C1 segment of cervical spinal cord (tissue), 14 donors: ENCODE results near the gene CHST11.
A peak's percentile ranks its signal among the peaks of the same experiment; 100 is the strongest.

Experiments used
- DNase-seq, 14 donors: peaks; one replicate each; lab custom pipeline; 2025; lab: John Stamatoyannopoulos, UW

CHST11 gene

GRCh38 chr12:104456417-104456949, at the start of gene CHST11:
Gene CHST11 (plus strand): TSS chr12:104456948.
- DNase-seq, result peak in 12 of 14 donors; percentile 26 to 83 (median 55)

- DNase-seq, result no peak
Measured at GRCh38 chr12:104407438-104407837, 49.3 kb upstream of the CHST11 start.

- no peak for DNase-seq
Measured at GRCh38 chr12:104407922-104408321, 48.8 kb upstream of the CHST11 start.

- no peak for DNase-seq
Measured at GRCh38 chr12:104410326-104410725, 46.4 kb upstream of the CHST11 start.

GRCh38 chr12:104410786-104411185, 46.0 kb upstream of the CHST11 start:
- no peak for DNase-seq

- no peak for DNase-seq
Measured at GRCh38 chr12:104411826-104412641, 44.7 kb upstream of the CHST11 start.

GRCh38 chr12:104412681-104413080, 44.1 kb upstream of the CHST11 start:
- DNase-seq, result no peak

GRCh38 chr12:104413330-104413729, 43.4 kb upstream of the CHST11 start:
- DNase-seq, result no peak

GRCh38 chr12:104414581-104415341, 42.0 kb upstream of the CHST11 start:
- no peak for DNase-seq

GRCh38 chr12:104415342-104415980, 41.3 kb upstream of the CHST11 start:
- no peak for DNase-seq

- DNase-seq, result no peak
Measured at GRCh38 chr12:104416136-104416535, 40.6 kb upstream of the CHST11 start.

GRCh38 chr12:104416585-104416984, 40.2 kb upstream of the CHST11 start:
- DNase-seq, result no peak

GRCh38 chr12:104419717-104420116, 37.0 kb upstream of the CHST11 start:
- DNase-seq, result no peak

GRCh38 chr12:104420868-104421267, 35.9 kb upstream of the CHST11 start:
- DNase-seq, result no peak

GRCh38 chr12:104421343-104421742, 35.4 kb upstream of the CHST11 start:
- no peak for DNase-seq

GRCh38 chr12:104422441-104422840, 34.3 kb upstream of the CHST11 start:
- DNase-seq, result no peak

GRCh38 chr12:104423273-104423672, 33.5 kb upstream of the CHST11 start:
- DNase-seq, result no peak

- DNase-seq, result no peak
Measured at GRCh38 chr12:104423809-104424208, 32.9 kb upstream of the CHST11 start.

- DNase-seq, result no peak
Measured at GRCh38 chr12:104424955-104425354, 31.8 kb upstream of the CHST11 start.

GRCh38 chr12:104425614-104426013, 31.1 kb upstream of the CHST11 start:
- DNase-seq, result no peak

- no peak for DNase-seq
Measured at GRCh38 chr12:104426926-104427546, 29.7 kb upstream of the CHST11 start.

- no peak for DNase-seq
Measured at GRCh38 chr12:104427547-104427938, 29.2 kb upstream of the CHST11 start.
